Left ventricle myocardium inferior (tissue), 1 donor: ENCODE results near the gene CD1E. TPM values are rescaled to one million over a fixed set of nuclear protein-coding genes. Genes with fewer than 3 reads are reported as not detected.

ENCODE experiments used
- DNase-seq: peaks from one replicate; pipeline ENCODE4 v3.0.0-alpha.2; 2020
- H3K27ac ChIP-seq: fragments of 200-600 bp; replicated peaks from 2 replicates; pipeline ENCODE4 v1.8.0; 2021
- H3K27me3 ChIP-seq: fragments of 200-600 bp; 2 replicates; pipeline ENCODE4 v1.8.0; 2021; ENCODE audit warnings: low read depth
- H3K36me3 ChIP-seq: fragments of 200-600 bp; 2 replicates; pipeline ENCODE4 v1.8.0; 2021
- H3K4me1 ChIP-seq: fragments of 200-600 bp; 2 replicates; pipeline ENCODE4 v1.8.0; 2021
- H3K4me3 ChIP-seq: fragments of 200-600 bp; 2 replicates; pipeline ENCODE4 v1.8.0; 2021; ENCODE audit warnings: mild to moderate bottlenecking, moderate library complexity
- H3K9me3 ChIP-seq: fragments of 200-600 bp; replicated peaks from 2 replicates; pipeline ENCODE4 v1.8.0; 2021
- CTCF ChIP-seq: fragments of 200-600 bp; IDR thresholded peaks from 2 replicates; pipeline ENCODE4 v1.8.0; 2021; ENCODE audit warnings: antibody characterized with exemption, mild to moderate bottlenecking, borderline replicate concordance
- intact Hi-C: fragments of 100-400 bp; cut with micrococcal nuclease; formaldehyde crosslinking; loops from one replicate; pipeline ENCODE4 v1.11.0; 2022
- total RNA-seq: library from RNA; stranded (reverse); fragmentation: NEBNext Ultra II Directional; extraction: Animal tissue kit (Norgen Biotek cat#: 25700); gene quantifications from one replicate; pipeline ENCODE4 v1.2.1, GENCODE V29; 2021
- donor health status: DM: no; HTN: yes; CAD: no; lungs with severe emphysema.

Gene CD1E
- total RNA-seq, 1 donor from 2014 or later: not detected

- H3K4me1 ChIP-seq: no peaks in the 10 kb centered on the region
- H3K9me3 ChIP-seq: peaks cover 4% of the 10 kb centered on the region
- intact Hi-C loops: no loop called here
- no peak overlapping the region for H3K27ac ChIP-seq
- no peak overlapping the region for H3K4me3 ChIP-seq
- no peak for TF ChIP-seq CTCF
- H3K27me3 ChIP-seq: peaks cover 6% of the 10 kb centered on the region
- no peak for DNase-seq
- no peaks in the 10 kb centered on the region for H3K36me3 ChIP-seq
Observed at GRCh38 chr1:158327481-158327880, 26.2 kb upstream of the CD1E start.

GRCh38 chr1:158328426-158328825 is 25.3 kb upstream of the CD1E start:
- Histone ChIP-seq H3K27ac (no peak overlapping the region), H3K36me3 (no peaks in the 10 kb centered on the region), H3K4me3 (no peak overlapping the region), H3K4me1 (no peaks in the 10 kb centered on the region), H3K27me3 (peaks cover 7% of the 10 kb centered on the region), H3K9me3 (no peaks in the 10 kb centered on the region)
- intact Hi-C loops: no loop called here
- no peak for TF ChIP-seq CTCF
- no peak for DNase-seq

DNA sequence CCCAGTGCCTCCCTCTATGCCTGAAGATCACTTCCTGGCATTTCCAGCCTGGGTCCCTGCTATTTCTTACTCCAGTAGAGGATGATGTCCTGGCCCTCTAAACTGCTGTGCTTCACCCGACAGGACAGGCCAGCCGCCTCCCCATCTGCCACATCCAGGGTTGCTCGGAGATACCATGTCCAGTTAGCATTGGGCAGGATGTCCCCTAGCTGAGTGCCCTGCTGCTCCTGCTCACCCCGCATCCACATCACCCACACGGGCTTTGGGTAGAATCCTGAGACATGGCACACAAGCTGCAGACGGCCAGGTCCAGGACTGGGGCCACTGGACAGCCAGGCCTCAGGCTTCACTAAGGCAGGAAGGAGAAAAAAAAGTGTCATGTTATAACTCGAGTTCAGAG is 24.4 kb upstream of the CD1E start:
- intact Hi-C loops: no loop called here
- H3K4me1 ChIP-seq: no peaks in the 10 kb centered on the region
- TF ChIP-seq CTCF: no peak
- no peaks in the 10 kb centered on the region for H3K9me3 ChIP-seq
- peaks cover 7% of the 10 kb centered on the region for H3K27me3 ChIP-seq
- DNase-seq: no peak
- no peak overlapping the region for H3K27ac ChIP-seq
- no peaks in the 10 kb centered on the region for H3K36me3 ChIP-seq
- no peak overlapping the region for H3K4me3 ChIP-seq

GRCh38 chr1:158329733-158330132 is 24.0 kb upstream of the CD1E start:
- intact Hi-C loops: no loop called here
- Histone ChIP-seq H3K27ac (no peak overlapping the region), H3K4me3 (no peak overlapping the region), H3K36me3 (no peaks in the 10 kb centered on the region), H3K27me3 (peaks cover 7% of the 10 kb centered on the region), H3K4me1 (no peaks in the 10 kb centered on the region), H3K9me3 (no peaks in the 10 kb centered on the region)
- DNase-seq: no peak
- no peak for TF ChIP-seq CTCF

- Histone ChIP-seq H3K27ac (no peak overlapping the region), H3K36me3 (no peaks in the 10 kb centered on the region), H3K27me3 (peaks cover 7% of the 10 kb centered on the region), H3K4me3 (no peak overlapping the region), H3K4me1 (no peaks in the 10 kb centered on the region), H3K9me3 (no peaks in the 10 kb centered on the region)
- no peak for TF ChIP-seq CTCF
- intact Hi-C loops: no loop called here
- DNase-seq: no peak
Observed at GRCh38 chr1:158330391-158331105, 23.1 kb upstream of the CD1E start.
